GM12872 (cell line): ENCODE results near the gene LOC128125822.

Experiments
- CTCF ChIP-seq: IDR thresholded peaks from 3 replicates; pipeline ENCODE4 v1.5.1; 2011; ENCODE audit warnings: low read depth, mild to moderate bottlenecking, low read length, moderate library complexity; ENCODE audit not compliant: insufficient read depth

Gene LOC128125822

GRCh38 chr6:63530991-63531390, 41.3 kb upstream of the LOC128125822 start:
- TF ChIP-seq CTCF = no peak

- no peak for TF ChIP-seq CTCF
Observed at GRCh38 chr6:63533026-63533425, 39.3 kb upstream of the LOC128125822 start.

GRCh38 chr6:63533952-63534351, 38.3 kb upstream of the LOC128125822 start:
- no peak for TF ChIP-seq CTCF

- TF ChIP-seq CTCF = no peak
Observed at GRCh38 chr6:63537201-63537958, 34.9 kb upstream of the LOC128125822 start.

GRCh38 chr6:63537959-63538300, 34.4 kb upstream of the LOC128125822 start:
- TF ChIP-seq CTCF = no peak

DNA sequence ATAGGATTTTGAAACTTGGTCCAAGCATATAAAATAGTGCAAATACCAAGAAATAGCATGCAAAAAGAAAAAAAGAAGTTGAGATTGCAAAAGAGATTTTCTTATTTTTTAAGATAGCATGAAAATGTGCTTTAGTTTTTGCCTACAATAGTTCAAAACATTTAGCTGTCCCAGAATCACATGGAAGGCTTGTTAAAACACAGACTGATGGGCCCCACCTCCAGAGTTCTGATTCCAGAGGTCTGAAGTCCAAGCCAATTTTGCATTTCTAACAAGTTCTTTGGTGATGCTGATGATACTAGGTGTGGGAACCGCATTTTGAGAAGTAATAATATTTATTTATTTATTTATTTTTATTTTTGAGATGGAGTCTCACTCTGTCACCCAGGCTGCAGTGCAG, 33.7 kb upstream of the LOC128125822 start:
- no peak for TF ChIP-seq CTCF

DNA sequence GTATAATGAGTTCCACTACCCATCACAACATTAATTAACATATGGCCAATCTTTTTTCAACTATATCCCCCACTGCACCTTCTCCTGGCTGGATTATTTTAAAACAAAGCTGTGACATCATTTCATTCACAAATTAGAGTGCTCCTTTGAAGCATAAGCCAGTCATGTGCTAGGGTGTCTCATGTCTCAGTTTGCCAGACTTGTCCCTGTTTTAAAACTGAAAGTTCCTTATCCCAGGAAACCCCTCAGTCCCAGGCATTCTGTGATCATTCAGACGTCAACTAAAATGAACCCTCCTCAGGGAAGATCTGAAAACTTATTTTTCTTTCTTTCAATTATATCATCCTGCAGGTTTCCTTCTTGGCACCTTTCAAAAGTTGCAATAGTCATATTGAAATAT, 29.3 kb upstream of the LOC128125822 start:
- TF ChIP-seq CTCF = no peak

DNA sequence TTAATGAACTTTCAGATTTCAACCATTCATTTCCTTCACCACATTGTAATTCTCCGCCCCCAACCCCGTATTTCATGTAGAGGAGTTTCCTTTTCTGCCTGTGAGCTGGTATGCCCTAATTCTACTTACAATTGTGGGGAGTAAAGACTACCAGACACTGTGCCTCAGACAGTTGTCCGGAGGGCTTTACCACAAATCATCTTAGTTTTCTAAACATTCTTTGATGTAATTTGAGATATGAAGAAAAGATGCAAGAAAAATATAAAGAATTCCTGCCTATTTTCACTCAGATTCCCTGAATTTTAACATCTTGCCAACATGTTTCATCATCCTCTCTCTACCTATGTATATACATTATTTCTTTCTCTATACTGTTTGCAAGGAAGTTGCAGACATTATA, 28.3 kb upstream of the LOC128125822 start:
- no peak for TF ChIP-seq CTCF
